GM12872 (cell line): ENCODE results near the gene EPS15.

Experiments used
- CTCF ChIP-seq: IDR thresholded peaks from 3 replicates; pipeline ENCODE4 v1.5.1; 2011; ENCODE audit warnings: low read depth, mild to moderate bottlenecking, low read length, moderate library complexity; ENCODE audit not compliant: insufficient read depth

The EPS15 gene

GRCh38 chr1:51423073-51423821 lies 95.8 kb downstream of the EPS15 start:
- no peak for TF ChIP-seq CTCF

GRCh38 chr1:51422367-51423072 lies 96.5 kb downstream of the EPS15 start:
- no peak for TF ChIP-seq CTCF

GRCh38 chr1:51421964-51422363 lies 97.1 kb downstream of the EPS15 start:
- no peak for TF ChIP-seq CTCF

- TF ChIP-seq CTCF: no peak
Observed at GRCh38 chr1:51420867-51421627, 98.0 kb downstream of the EPS15 start.

GRCh38 chr1:51418384-51418959 lies 100.6 kb downstream of the EPS15 start:
- TF ChIP-seq CTCF: no peak

GRCh38 chr1:51417496-51418383 lies 101.3 kb downstream of the EPS15 start:
- no peak for TF ChIP-seq CTCF
